ENCODE data around the gene ATXN7L1. TPM values are rescaled to one million over a fixed set of nuclear protein-coding genes. Genes with fewer than 3 reads are reported as not detected.

ATXN7L1 gene
- total RNA-seq, 1 donor from 2014 or later = 18.6 TPM

DNA sequence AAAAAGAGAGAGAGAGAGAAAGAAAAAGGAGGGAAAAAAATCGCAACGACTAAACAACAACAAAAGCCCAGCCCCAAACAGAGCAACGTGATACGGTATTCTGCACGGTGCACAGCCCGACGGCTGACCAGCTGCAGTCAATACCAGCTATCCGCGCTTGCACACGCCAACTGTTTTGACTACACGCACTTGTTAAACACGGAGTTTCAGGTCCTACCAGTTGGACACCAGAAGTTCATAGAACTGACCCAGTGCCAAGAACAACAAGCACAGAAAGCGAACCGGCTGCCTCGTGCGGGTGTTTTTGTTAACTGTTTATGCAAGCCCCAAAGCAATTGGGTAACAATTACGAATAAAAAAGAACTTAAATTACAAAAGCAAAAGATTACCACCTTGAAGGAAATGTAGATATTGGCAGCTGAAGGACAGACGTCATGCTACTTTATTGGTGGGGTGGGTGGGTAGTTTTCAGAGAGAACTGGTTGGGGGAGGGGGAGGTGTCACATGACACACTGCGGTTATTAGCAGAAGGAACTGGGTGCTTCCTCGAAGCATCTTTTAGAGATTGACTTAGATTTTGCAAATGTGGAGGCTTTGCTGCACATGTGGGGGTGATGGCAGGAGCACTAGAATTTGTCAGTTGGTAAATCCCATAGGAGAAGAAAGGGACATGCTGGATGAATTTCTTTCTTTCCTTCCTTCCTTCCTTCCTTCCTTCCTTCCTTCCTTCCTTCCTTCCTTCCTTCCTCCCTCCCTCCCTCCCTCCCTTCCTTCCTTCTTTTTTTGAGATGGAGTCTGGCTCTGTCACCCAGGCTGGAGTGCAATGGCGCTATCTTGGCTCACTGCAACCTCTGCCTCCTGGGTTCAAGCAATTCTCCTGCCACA lies 184.5 kb downstream of the ATXN7L1 start:
- H3K9me3 Mint-ChIP-seq = no peaks in the 10 kb centered on the region
- POLR2A ChIA-PET = interaction anchor here (0.7 to 2.3 kb wide), 13 partner anchors 11 to 420 kb away, joined by 3 to 21 read pairs (median 5); partner anchors contain the start of gene SYPL1
- TF ChIP-seq, protein P1, sequence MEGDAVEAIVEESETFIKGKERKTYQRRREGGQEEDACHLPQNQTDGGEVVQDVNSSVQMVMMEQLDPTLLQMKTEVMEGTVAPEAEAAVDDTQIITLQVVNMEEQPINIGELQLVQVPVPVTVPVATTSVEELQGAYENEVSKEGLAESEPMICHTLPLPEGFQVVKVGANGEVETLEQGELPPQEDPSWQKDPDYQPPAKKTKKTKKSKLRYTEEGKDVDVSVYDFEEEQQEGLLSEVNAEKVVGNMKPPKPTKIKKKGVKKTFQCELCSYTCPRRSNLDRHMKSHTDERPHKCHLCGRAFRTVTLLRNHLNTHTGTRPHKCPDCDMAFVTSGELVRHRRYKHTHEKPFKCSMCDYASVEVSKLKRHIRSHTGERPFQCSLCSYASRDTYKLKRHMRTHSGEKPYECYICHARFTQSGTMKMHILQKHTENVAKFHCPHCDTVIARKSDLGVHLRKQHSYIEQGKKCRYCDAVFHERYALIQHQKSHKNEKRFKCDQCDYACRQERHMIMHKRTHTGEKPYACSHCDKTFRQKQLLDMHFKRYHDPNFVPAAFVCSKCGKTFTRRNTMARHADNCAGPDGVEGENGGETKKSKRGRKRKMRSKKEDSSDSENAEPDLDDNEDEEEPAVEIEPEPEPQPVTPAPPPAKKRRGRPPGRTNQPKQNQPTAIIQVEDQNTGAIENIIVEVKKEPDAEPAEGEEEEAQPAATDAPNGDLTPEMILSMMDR (IDR thresholded peaks at IDR 0.05) = no peak
- peak; percentile 75 for ATAC-seq (ENCODE audit: low read depth)
- H3K4me1 Mint-ChIP-seq = peaks cover 40% of the 10 kb centered on the region
- H3K36me3 Mint-ChIP-seq (ENCODE audit: low read depth) = peaks cover 5% of the 10 kb centered on the region
- CTCF ChIA-PET = interaction anchor here (1.1 to 2.0 kb wide), 4 partner anchors 35 to 464 kb away, joined by 3 to 5 read pairs (median 4); no protein-coding TSS in a partner anchor
- no peaks in the 10 kb centered on the region for H3K27me3 Mint-ChIP-seq
- intact Hi-C loops (cut with micrococcal nuclease) = loop anchor here (1.0 to 5.0 kb wide), 5 partner anchors 13 to 317 kb away; partner anchors contain the start of gene ATXN7L1
- H3K27ac Mint-ChIP-seq = peak overlapping the region; percentile 91
- DNase-seq = peak; percentile 40
- H3K4me3 Mint-ChIP-seq = peak overlapping the region; percentile 90

DNA sequence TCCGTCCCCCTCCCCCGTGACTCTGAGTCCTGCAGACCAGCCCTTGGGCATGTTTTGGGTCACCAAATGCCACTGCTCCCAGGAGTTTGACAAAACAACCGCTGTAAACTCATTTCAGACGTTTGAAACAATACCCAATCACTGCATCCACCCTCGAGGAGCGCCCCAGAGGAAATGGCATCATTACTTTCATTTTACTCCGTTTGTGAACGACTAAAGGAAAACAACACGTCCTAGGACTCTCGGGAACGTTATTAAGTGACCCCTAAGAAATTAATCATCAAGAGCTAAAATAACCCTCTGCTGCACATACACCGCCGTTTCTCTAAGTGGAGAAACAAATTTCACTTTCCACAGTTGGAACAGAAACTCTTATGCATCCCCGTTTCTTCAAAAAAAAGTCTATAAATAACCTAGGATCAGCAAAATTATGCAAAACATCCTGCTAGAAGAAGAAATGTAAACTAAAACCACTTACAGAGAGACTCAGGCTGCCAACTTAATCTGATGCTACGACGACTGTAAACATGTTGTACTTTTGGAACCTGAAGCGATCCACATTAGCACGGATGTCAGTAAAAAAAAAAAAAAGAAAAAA lies 185.2 kb downstream of the ATXN7L1 start:
- TF ChIP-seq, protein P1 (IDR thresholded peaks at IDR 0.05) = no peak
- peak overlapping the region; percentile 91 for H3K27ac Mint-ChIP-seq
- POLR2A ChIA-PET = interaction anchor here (0.6 to 2.3 kb wide), 13 partner anchors 10 to 329 kb away, joined by 3 to 21 read pairs (median 5); no protein-coding TSS in a partner anchor

DNA sequence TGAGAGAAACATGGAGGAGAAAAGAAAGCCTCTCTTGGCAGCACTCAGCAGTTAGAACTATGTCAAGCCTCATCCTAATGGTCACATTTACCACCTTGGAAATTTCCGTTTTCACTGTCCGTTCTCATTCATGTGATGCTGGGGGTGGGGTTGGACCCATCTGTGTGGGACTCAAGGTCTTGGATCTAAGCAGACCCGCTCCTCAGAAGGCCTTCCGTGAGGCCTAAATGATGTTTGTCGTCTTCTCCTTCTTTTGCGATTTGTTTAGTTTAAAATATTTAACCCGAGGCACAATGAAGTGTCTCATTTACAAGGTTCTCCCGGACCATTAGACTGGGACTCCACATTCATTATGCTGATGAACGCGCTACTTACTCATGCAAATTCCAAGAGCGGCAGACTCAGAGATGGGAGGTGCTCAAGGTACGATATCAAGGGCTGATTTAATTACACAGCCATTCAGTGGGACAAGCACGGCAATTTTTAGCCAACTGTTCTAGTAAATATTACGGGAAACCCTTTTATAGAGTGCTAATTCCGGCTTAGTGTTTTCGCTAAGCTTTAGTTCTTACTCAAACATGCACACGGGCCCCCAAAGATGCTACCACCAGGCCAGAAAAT lies 186.0 kb downstream of the ATXN7L1 start:
- H3K4me1 Mint-ChIP-seq = peaks cover 40% of the 10 kb centered on the region
- ChIA-PET POLR2A (interaction anchor here (0.6 to 2.3 kb wide), 7 partner anchors 13 to 215 kb away, joined by 3 to 21 read pairs (median 3); no protein-coding TSS in a partner anchor), CTCF (interaction anchor here (1.1 to 2.0 kb wide), 3 partner anchors 34 to 466 kb away, joined by 4 to 5 read pairs (median 4); no protein-coding TSS in a partner anchor)
- H3K9me3 Mint-ChIP-seq = no peaks in the 10 kb centered on the region
- H3K27me3 Mint-ChIP-seq = no peaks in the 10 kb centered on the region
- H3K4me3 Mint-ChIP-seq = peak overlapping the region; percentile 90
- ATAC-seq (ENCODE audit: low read depth) (no peak), DNase-seq (no peak)
- H3K36me3 Mint-ChIP-seq (ENCODE audit: low read depth) = peaks cover 5% of the 10 kb centered on the region
- intact Hi-C loops (cut with micrococcal nuclease) = loop anchor here (5.0 kb wide), 2 partner anchors 77 to 187 kb away; partner anchors contain the start of gene ATXN7L1
- TF ChIP-seq, protein P1 (IDR thresholded peaks at IDR 0.05) = no peak
- peak overlapping the region; percentile 91 for H3K27ac Mint-ChIP-seq

More for the DNA sequence above, 185.2 kb downstream of the ATXN7L1 start:
- DNase-seq = peak; percentile 29
- CTCF ChIA-PET = interaction anchor here (1.1 to 2.0 kb wide), 4 partner anchors 35 to 465 kb away, joined by 3 to 5 read pairs (median 4); no protein-coding TSS in a partner anchor
- Mint-ChIP-seq H3K36me3 (ENCODE audit: low read depth) (peaks cover 5% of the 10 kb centered on the region), H3K4me1 (peaks cover 40% of the 10 kb centered on the region), H3K27me3 (no peaks in the 10 kb centered on the region), H3K9me3 (no peaks in the 10 kb centered on the region), H3K4me3 (peak overlapping the region; percentile 90)
- intact Hi-C loops (cut with micrococcal nuclease) = loop anchor here (1.0 to 5.0 kb wide), 4 partner anchors 12 to 186 kb away; partner anchors contain the start of gene ATXN7L1
- ATAC-seq (ENCODE audit: low read depth) = peak; percentile 55

DNA sequence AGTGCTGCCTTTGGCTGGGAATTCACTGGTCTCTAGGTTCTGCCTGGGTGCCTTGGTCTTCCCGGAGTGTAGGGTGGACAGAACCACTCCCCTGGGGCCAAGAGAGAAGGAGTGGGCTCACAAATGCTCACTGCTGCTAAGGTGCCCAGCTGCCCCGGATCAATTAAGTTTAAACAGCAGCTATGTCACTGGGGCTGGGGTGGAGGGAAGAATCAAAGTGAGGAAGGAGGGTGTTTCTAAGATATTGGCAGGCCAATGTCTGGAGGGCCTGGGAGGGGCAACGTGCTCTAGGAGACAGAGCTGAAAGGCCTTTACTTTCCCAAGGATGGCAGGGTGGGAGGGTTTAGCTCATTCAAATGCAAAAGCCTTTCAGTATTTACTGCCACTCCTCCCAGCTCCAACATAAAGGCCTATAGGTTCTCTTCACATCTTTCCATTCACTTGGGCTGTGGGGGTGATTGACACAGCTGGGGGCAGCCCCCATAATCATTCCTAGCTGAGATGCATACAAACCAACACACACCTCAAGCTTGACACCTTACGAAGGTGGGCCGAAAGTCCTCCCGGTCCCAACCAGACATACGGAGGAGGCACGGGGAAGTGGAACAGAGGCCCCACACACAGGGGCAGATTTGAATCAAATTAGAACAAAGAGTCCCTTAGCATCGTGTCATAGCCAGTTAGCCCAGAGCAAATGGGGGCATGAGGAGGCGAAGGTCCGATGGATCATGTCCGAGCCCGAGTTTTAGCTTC lies 187.2 kb downstream of the ATXN7L1 start:
- ChIA-PET POLR2A (interaction anchor here (0.5 to 1.4 kb wide), 5 partner anchors 11 to 553 kb away, joined by 3 to 8 read pairs (median 6); partner anchors contain the start of gene SYPL1), CTCF (interaction anchor here (0.8 to 1.8 kb wide), 9 partner anchors 11 to 478 kb away, joined by 3 to 7 read pairs (median 4); no protein-coding TSS in a partner anchor)
- DNase-seq = no peak
- Mint-ChIP-seq H3K9me3 (no peaks in the 10 kb centered on the region), H3K4me1 (peaks cover 40% of the 10 kb centered on the region), H3K27ac (peak overlapping the region; percentile 62), H3K36me3 (ENCODE audit: low read depth) (peaks cover 10% of the 10 kb centered on the region), H3K4me3 (no peak overlapping the region), H3K27me3 (no peaks in the 10 kb centered on the region)
- intact Hi-C loops (cut with micrococcal nuclease) = no loop called here
- ATAC-seq (ENCODE audit: low read depth) = no peak
- TF ChIP-seq, protein P1 (IDR thresholded peaks at IDR 0.05) = no peak

All from activated B cell treated with CpG ODN at 0.5 μM for 24 hours (primary cell).